KG1 (cell line): Measurements from ENCODE around the gene NET1.

Experiments used
- DNase-seq: peaks from one replicate; lab custom pipeline; 2025; lab: John Stamatoyannopoulos, UW

Gene NET1

DNA sequence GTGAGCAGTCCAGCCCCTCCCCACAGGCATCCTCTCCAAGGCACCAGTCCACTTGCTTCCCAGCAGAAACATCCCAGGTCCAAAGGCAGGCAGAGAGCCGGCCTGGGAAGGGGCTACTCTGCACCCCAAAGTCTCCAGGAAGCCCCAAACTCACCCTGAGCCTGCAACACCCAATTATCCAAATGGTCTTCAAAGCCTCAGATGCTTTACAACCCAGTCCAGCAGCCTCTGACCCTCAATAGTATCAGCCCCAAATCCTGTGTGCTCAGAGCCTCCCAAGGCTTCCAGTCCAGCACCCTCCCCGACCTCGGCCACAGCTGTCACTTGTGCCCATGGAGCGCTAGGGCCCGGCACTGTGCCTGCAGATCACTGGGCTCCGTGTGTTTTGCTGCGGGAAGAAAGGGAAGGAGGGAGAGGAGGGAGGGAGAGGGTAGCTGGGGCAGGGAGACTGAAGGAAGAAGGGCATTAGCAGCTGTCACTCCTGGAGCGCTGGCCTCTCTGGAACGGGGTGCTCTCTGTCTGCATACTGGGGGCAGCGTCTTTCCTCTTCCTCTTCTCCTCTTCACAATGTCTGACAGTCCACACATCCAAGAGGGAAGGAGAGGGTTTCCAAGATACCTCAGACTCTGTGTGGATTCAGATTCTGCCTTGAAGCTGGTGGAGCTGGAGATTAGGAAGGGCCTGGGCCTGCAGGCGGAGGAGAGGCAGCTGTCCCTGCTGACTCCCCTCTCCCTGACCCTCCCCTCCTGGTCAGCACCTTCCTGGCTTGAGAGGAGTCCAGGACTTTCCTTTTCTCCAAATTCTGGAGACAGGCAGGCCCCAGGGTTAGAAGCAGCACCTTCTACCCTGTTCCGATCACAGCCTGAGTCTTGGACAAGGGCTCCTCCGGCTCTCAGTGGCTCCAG is 73.8 kb downstream of the NET1 start:
- no peak for DNase-seq

DNA sequence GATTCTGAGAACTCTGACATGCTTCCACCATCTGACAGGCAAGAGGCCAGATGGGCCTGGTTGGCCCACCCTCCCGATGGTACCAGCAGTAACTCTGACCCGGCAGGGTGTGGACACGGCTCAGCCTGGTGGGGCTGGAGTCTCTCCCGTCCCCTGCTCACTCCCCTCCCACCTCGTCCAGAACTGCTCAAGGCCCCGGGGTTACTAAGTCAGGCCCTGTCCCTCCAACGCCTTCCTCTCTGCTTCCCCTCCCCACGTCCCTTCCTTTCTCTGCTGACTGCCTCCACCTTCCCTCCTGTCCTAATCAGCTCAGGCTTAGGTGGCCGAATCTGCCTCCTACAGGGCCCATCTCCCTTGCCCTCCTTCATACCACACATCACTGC is 74.5 kb downstream of the NET1 start:
- no peak for DNase-seq

DNA sequence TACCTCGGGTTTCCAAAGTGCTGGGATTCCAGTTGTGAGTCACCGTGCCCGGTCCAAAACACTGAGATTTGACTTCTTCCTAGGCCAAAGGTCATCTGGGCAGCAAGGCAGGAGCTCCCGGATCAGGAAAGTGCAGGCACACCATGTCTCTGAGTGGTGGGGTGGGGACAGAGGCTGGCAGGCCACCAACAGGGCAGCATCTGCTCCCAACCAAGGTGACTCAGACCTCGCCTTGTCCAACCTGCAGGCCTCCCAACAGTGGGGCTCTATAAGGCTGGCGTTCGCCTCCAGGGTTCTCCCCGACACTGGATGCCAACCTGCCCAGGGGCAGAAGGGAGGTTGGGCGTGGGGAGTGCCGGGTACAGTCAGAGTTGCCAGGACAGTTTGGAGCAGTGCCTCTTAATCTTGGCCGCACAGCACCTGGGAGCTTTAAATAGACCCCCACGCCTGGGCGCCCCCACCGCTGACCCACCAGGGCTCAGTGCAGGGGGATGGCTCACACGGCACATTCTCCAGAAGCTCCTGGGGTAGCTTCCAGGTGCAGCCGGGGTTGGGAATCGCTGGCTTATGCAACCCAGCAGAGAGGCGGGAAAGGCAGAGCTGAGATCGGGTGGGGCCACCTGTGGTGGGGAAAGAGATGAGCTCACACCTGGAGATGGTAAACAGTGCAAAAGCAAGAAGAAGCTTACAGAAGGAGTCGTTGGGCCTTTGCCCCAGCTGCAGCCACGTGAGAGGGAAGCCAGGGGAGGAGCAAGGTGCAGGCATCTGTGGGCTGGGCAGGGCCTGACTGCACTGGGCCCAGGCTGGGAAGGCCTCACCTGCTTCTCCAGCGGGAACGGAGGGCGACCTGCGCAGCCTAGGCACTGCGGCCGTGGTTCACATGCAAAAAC is 76.2 kb downstream of the NET1 start:
- DNase-seq = no peak

DNA sequence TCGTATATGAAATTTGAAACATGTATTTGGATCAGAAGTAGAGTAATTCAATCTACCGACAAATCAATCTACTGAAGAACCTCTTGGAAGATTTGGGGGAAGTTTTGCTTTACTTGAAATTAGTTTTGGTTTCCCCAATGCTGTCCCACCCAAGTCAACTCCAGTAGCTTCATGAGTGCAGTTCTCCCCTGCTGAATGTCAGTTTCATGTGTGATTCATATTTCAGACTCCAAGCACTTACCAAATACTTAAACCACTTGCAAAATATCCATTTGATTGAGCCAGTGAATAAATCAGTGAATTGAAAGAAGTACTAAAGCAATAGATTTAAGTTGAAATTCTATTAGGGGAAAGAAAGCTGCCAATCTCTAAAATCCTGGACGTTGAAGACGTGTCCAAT is 77.7 kb downstream of the NET1 start:
- no peak for DNase-seq

DNA sequence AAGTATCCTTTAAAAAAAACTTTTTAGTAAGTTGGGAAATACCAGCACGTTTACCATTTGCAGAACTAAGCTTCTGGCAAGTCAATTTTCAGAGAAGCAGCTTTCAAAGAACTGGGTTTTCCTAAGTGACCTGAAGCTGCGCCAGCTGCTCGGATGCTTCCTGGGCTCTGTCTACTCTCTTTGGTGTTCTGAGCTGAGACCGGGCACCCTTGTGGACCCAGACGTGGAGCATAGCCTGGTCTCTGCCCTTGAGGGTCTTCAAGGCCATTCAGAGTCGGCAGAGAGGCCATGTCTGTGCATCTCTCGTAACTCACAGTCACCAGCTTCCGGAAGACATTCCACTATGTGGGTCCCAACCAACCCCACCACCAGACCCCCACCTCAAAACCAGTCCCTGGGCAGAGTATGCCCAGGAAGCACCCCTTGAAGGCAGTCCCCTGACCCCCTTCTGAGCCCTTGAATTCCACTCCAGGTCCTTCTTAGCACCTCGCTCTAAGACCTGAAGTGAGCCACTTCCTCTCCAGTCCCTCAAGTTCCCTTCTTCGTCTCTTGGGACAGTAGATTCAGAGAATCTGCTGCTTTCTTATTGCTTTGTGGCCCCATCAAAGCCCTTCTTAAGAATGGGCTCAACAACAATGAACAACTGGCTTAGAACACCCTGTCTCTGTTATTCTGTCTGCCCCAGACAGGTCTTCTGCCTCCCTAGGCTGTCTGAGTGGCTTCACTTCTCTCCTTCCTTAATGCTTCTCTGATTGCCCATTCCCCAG is 78.5 kb downstream of the NET1 start:
- no peak for DNase-seq

DNA sequence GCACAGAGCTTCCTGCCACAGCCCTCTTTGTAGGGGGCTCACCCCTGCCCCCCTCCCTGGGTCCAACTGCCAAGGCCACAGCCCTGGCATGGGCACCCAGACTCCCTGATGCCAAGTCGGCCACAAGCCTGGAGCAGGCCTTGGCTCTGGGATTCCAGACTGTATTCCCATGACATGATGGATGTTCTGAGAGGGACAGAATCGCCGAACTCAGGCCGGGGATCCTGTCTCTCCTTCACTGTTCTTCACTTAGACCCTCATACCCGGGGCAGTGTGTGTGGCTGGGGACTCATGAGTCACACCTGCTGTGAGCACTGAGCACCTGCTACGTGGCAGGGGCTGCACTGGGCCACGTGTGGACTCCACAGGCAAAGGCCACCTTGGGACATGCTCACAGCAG is 79.1 kb downstream of the NET1 start:
- DNase-seq = no peak

DNA sequence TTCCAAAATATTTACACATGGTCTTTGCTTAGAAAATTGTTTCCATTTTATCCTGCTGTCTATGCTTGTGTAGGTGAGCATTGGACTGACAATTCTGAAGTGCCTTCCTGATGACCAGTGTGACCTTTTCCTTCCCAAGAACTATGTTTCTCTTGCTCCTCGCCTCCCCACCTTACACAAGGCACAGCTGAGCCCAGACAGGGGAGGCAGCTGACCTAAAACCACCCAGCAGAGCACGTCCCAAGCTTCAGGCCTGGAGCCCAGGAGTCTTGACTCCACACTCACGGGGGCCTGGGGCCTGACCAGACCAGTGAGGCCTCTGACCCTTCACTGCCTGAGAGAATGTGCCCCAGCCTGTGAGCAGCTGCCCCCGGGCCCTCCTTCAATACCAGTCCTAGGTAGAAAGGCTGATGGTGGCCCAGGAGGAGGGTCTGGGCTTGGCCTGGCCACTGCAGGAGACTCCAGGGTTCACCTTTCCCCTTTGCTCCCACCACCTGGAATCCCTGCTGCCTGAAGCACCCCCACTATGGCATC is 80.0 kb downstream of the NET1 start:
- DNase-seq = no peak

DNA sequence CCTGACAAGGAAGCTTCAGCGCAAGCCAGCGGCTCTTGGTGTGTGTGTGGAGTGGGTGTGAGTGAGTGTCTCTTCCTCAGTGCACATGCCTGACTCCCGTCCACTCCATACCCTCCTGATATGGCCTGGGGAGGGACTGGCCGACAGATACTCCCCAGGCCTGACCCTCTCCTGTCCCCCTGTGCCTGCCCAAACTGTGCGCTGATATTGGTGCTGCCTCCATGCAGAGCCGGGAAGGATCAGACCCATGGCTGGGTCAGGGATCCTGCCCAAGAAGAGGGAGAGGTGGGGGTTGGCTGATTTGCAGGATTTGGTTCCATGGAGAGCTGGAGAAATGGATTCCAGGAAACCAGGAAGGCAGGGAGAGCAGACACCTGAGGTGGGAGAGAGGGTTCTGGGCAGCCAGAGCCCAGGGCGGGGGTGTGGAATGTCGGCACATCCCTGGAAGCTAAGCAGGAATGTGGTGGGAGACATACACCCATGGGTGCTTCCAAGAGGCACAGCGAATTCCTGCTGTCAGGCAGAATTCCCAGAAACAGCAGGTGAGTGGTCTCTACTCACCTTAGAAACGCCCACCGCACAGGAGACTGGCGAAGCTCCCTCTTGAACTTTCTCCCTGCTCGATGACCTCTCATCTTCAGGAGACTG is 80.7 kb downstream of the NET1 start:
- no peak for DNase-seq

DNA sequence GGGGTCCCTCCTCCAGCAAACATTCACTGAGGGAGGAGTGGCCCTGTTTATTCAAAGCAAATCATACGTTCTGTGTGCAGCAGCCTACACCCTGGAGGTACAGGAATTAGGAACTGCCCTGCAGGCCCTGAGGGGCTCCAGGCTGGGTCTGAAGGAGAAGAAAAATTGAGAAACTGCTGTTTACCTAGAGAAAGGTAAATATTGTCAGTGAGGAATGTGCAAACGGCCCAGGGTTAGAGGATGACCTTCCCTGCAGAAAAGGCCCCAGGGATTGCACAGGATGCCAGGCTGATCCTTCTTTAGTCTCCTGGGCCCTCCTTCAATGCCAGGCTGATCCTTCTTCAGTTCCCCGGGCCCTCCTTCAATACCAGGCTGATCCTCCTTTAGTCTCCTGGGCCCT is 81.3 kb downstream of the NET1 start:
- no peak for DNase-seq

DNA sequence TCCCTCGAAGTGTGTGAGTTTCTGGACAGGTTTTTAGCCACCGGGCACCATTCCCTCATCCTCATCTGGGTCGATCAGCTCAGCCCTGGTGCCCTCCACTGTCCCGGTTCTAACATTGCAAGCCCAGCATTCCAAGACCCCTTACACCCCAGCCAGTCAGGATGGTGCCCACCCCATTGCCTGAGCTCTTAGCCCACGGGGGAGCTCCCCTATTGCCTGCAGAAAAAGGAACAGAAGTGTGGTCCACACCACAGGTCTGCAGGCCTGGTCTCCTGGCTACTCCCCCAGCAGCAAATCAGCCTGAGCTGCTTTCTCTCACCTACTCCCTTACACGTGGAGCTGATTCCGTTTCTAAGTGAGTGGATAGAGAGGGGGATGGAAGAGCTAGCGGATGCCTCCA is 82.3 kb downstream of the NET1 start:
- no peak for DNase-seq

DNA sequence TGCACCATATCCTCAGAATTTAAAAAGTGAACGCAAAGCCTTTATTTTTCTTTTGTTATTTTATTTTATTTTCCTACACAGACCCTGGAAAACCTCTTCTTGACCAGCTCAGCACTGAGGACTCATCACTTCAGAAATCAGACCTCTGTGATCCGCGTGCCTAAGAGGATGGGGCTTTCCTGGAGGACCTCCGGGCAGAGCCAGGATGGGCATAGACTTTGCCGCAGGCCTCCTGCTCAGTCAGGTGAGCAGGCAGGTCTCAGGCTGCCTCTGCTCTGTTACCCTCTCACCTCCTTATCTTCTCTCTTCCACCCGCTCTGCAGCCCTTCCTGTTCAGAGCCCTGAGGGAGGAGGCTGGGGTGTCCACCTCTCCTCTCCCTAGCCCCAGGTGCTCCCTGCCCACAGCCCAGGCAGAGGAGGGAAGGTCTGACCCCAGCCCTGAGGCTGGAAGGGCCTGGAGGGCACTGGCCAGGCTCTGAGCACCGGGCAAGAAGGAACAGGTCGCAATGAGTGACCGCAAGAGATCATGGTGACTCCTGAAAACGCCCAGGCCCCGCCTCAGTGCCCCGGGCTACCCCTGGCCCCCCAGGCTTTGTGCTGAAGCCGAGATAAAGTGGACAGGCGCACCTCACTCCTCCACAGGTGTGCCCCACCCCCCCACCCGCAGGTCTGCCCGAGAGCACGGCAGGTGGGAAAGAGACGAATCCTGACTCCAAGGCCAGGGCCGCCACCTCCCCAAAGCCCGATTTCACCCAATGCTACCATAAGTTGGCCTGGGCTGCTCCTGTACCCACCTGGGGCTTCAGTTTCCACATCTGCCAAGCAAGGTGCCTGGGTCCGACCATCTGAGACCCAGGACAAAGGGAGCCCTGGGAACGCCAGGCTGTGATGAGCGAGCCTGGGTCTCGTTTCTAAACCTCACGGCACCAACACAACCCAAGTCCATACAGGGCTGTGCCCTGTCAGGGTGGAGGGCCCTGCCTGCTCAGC is 84.2 kb downstream of the NET1 start:
- DNase-seq = no peak

DNA sequence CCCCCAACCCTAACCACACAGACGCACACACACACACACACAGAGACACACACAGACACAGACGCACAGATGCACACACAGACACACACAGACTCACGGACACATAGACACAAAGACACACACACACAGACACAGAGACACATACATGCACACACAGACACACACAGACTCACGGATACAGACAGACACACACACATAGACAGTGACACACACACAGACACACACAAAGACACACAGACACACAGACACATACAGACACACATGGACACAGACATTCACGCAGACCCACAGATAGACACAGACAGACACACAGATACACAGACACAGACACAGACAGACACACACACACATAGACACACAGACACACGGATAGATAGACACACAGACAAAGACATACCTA is 84.9 kb downstream of the NET1 start:
- no peak for DNase-seq

DNA sequence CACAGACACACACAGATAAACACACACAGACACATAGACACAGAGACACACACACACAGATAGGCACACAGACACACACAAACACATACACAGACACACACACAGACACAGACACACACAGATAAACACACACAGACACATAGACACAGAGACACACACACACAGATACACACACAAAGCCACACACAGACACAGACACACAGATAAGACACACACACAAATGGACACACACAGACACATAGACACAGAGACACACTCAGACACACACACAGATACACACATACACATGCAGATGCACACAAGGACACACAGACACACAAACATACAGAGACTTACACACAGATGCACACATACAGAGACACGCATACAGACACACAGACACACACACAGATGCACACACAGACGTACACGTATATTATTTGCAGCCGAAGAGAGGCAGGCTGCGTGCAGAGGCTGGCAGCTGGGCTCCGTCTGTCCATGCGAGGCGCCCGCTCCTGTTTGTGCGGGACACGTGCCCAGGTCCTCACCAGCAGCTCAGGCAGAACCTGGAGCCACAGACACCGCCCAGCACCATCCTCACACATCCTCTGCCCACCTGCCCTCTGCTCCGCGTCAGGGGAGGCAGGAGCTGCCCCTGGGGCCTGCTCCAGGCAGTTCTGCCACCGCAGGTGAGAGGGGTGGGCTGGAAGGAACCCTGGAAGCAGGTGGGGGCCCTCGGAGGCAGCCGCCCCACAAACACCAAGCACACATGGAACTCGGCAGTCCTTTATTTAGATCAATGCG is 85.8 kb downstream of the NET1 start:
- DNase-seq = no peak

DNA sequence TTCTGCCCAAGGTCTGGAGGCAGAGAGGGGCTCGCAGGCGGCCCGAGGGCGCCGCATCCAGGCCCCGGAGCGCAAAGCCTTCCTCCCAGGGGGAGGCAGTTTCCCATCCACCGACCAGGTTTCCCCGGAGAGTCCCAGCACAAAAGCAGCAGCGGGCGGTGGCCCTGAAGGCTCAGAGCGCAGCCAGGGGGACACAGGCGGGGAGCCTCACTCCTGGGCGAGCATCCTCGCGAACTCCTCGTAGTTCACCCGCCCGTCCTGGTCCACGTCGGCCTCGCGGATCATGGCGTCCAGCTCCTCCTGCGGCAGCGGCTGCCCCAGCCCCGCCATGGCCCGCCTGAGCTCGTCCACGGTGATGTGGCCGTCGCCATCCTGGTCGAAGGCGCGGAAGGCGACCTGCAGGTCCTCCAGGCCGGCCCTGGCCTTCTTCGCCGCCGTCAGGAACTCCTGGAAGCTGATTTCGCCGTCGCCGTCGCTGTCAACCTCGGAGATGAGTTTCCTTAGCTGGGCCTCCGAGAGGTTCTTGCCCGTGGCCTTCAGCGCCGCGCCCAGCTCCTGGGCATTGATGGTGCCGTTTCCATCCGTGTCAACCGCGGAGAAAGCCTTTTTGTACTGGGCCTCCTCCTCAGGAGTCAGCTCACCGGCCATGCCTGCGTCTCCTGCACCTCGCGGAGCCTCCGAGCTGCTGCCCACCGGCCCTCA is 86.6 kb downstream of the NET1 start:
- DNase-seq = no peak

DNA sequence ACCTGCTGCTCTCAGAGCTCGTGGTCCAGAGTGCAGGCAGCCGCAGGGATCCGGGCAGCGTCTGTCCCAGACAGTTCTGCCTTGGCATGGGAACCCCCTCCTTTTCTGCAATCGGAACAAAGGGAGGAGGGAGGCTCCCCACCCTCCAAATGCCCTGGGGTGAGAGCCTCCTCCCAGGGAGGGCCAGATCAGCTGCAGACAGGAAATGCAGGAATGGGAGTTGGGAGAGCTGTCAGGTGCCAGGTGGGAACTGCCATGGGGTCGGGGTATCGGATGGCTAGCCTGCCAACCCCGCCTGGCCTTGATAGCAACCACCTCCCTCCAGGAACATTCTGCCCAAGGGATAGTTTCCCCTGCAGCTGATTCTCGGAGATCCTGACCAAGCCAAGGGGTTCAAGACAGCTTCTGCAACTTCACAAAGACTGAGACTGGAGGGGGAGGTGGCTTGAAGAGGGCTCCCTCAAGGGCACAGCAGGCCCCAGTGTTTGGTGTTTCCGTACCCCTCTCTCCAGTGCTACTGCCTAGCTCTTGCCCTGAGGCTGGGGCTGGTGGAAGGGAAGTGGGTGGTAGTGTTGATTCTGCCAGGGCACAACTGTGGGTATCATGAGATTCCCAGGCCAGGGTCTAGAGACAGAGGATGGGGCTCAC is 87.3 kb downstream of the NET1 start, which contains the start of gene CALML5:
Gene CALML5 (minus strand): TSS at position 78 of the 648 bp plus-strand sequence. CDS start 132 bp downstream, outside the sequence.
- no peak for DNase-seq

DNA sequence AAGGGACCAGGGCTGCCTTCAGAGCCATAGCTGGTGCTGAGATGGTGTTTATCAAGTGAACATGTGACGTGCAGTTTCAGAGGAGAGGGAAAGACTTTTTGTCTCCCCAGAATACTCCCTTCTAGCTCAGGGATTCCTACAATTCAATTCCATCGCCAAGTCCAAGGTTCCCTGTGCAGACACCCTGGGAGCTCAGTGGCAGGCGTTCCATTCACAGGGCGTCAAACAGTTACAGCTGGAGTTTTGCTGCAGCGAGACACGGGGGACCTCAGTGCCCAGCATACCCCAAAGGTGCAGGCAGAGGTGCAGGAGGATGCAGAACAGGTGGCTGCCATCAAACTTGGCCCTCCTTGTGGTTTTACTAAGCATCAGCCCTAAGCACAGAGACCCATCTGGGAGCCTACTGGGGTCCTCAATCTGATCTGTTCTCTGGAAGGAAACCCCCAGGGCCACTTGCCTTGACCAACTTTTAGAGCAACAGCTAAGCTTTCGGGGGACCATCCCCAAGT is 87.9 kb downstream of the NET1 start:
- no peak for DNase-seq

DNA sequence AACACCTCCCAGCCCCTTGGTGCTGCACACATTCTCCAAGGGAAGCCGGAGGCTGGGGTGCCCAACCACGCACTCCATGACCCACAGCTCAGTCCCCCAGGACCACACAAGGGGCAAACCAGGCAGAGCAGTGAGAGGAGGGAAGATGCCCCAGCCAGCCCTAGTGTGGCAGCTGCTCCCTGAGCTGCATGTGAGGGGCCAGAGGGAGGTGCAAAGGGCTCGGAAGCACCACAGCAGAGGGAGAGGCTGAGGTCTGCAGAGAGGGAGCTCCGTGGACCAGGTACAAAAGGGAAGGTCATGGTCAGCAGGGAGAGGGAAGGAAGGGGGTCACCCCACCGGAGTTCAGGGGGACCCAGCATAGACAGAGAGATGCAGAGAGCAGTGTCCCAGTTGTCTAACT is 88.6 kb downstream of the NET1 start:
- DNase-seq = no peak

DNA sequence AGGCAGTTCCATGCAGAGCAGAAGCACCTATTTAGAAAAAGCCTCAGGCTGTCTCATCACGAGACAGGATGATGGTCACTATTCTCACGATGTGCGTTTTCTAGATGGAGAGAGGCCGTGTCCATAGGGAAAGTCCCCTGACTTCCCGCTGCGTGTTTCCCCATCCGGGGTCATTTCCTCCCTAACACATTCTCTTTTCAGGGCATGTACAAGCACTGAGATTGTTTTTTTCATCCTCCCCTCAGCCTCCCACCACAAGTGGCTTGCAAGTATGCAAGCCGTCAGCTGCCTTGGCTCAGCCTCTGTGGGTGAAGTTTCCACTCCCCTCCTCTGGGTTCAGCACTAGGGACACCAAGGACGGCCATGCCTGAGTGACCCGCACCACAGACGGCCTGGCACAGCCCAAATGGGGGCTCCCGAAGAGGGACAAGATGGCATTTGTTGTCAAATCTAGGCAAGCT is 89.7 kb downstream of the NET1 start:
- no peak for DNase-seq
